ENCODE measurements around the gene PLCB1.

DNA sequence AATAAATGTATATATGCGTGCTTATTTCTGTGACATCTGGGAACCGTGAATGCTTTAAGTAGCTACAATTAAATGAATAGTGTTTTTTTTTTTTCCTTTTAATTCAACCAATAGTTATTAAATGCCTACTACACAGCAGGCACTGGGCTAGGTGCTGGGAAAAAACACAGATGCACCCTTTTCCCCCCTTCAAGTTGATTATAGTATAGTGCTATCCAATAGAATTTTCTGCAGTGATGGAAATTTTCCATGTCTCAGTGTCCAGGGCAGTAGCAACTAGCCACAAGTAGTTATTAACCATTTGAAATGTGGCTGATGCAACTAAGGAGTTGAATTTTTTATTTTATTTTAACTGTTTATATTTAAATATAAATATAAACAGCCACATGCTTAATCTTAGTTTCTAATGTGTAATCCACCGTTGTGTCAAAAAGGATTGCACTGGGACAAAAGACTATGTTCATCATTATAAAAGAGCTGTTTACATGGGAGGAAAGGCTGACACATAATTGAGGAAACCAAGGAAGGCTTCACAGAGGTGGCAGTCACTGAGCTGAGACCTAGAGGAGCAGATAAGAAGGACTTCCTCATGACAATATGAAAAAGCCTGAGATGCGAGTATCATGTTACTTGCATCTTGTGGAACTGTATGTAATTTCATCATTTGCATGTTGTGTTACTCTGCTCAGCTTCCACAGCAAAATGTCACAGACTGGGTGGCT, 675.6 kb downstream of the PLCB1 start:
- TF ChIP-seq, protein P1, sequence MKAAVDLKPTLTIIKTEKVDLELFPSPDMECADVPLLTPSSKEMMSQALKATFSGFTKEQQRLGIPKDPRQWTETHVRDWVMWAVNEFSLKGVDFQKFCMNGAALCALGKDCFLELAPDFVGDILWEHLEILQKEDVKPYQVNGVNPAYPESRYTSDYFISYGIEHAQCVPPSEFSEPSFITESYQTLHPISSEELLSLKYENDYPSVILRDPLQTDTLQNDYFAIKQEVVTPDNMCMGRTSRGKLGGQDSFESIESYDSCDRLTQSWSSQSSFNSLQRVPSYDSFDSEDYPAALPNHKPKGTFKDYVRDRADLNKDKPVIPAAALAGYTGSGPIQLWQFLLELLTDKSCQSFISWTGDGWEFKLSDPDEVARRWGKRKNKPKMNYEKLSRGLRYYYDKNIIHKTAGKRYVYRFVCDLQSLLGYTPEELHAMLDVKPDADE (IDR thresholded peaks at IDR 0.05) = no peak
- TF ChIP-seq, protein P2, sequence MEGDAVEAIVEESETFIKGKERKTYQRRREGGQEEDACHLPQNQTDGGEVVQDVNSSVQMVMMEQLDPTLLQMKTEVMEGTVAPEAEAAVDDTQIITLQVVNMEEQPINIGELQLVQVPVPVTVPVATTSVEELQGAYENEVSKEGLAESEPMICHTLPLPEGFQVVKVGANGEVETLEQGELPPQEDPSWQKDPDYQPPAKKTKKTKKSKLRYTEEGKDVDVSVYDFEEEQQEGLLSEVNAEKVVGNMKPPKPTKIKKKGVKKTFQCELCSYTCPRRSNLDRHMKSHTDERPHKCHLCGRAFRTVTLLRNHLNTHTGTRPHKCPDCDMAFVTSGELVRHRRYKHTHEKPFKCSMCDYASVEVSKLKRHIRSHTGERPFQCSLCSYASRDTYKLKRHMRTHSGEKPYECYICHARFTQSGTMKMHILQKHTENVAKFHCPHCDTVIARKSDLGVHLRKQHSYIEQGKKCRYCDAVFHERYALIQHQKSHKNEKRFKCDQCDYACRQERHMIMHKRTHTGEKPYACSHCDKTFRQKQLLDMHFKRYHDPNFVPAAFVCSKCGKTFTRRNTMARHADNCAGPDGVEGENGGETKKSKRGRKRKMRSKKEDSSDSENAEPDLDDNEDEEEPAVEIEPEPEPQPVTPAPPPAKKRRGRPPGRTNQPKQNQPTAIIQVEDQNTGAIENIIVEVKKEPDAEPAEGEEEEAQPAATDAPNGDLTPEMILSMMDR (conservative IDR thresholded peaks at IDR 0.05; ENCODE audit: low read depth in 2 of 2) = no peak
- TF ChIP-seq, protein P3, sequence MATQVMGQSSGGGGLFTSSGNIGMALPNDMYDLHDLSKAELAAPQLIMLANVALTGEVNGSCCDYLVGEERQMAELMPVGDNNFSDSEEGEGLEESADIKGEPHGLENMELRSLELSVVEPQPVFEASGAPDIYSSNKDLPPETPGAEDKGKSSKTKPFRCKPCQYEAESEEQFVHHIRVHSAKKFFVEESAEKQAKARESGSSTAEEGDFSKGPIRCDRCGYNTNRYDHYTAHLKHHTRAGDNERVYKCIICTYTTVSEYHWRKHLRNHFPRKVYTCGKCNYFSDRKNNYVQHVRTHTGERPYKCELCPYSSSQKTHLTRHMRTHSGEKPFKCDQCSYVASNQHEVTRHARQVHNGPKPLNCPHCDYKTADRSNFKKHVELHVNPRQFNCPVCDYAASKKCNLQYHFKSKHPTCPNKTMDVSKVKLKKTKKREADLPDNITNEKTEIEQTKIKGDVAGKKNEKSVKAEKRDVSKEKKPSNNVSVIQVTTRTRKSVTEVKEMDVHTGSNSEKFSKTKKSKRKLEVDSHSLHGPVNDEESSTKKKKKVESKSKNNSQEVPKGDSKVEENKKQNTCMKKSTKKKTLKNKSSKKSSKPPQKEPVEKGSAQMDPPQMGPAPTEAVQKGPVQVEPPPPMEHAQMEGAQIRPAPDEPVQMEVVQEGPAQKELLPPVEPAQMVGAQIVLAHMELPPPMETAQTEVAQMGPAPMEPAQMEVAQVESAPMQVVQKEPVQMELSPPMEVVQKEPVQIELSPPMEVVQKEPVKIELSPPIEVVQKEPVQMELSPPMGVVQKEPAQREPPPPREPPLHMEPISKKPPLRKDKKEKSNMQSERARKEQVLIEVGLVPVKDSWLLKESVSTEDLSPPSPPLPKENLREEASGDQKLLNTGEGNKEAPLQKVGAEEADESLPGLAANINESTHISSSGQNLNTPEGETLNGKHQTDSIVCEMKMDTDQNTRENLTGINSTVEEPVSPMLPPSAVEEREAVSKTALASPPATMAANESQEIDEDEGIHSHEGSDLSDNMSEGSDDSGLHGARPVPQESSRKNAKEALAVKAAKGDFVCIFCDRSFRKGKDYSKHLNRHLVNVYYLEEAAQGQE (IDR thresholded peaks at IDR 0.05; ENCODE audit: unreplicated experiment) = no peak
- TF ChIP-seq EZH2 (IDR thresholded peaks at IDR 0.05; ENCODE audit: low read depth, unreplicated experiment) (no peak), POLR2AphosphoS5 (IDR thresholded peaks at IDR 0.05; ENCODE audit: low read depth) (no peak), NANOG (IDR thresholded peaks at IDR 0.05; ENCODE audit: borderline replicate concordance) (no peak), EZH2phosphoT487 (IDR thresholded peaks at IDR 0.05; ENCODE audit: unreplicated experiment) (no peak), CREB1 (CRISPR knock-in tag; IDR thresholded peaks at IDR 0.05; ENCODE audit: low read depth) (no peak), STAT1 (IDR thresholded peaks at IDR 0.05; ENCODE audit: unreplicated experiment) (no peak)
